NCI-H1417 (cell line): ENCODE measurements around the gene FUT3.
A peak's percentile ranks its signal among the peaks of the same experiment; 100 is the strongest.

Experiments used
- DNase-seq, 3 experiments: peaks; one replicate each; lab custom pipeline; 2025; lab: John Stamatoyannopoulos, UW

The FUT3 gene

GRCh38 chr19:5801796-5802619 is 49.2 kb downstream of the FUT3 start:
- DNase-seq = peak in 2 of 3 experiments; percentile 59 to 86

DNA sequence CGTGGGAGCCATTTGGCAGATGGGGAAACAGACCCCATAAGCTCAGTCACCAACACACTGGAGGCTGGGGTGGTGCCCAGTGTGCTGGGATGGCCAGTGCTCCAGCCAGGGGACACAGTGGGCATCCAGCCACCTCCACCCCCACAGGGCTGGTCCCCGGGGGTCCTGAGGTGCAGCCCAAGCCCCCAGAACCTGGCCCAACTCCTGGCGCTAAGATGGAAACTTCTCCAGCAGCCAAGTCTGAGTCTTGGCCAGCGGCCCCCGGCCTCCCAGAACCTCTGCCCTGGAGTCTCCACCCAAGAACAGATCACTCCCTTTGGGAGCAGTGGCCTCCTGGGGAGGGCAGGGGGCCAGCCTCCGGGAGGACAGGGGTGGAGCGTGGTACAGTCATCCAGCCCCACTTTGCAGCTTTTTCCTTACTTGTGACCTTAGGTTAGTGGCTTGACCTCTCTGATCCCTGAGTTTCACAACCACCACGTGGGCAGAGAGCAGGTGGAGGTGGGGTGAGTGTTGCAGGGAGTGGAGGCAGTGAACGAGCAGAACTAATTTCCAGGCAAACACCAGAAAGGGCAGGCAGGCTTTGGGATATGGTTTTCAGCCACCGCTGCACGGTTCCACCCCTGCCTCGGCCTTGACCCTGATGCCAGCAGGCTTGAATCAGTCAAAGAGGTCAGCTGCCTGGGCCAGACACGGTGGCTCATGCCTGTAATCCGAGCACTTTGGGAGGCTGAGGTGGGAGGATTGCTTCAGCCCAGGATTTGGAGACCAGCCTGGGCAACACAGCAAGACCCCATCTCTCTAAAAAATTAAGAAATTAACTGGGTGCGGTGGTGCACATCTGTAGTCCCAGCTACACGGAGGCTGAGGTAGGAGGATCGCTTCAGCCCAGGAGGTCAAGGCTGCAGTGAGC is 50.6 kb downstream of the FUT3 start:
- DNase-seq = no peak

- no peak for DNase-seq
These were observed 51.7 kb downstream of the FUT3 start for GRCh38 chr19:5799247-5800241.

DNA sequence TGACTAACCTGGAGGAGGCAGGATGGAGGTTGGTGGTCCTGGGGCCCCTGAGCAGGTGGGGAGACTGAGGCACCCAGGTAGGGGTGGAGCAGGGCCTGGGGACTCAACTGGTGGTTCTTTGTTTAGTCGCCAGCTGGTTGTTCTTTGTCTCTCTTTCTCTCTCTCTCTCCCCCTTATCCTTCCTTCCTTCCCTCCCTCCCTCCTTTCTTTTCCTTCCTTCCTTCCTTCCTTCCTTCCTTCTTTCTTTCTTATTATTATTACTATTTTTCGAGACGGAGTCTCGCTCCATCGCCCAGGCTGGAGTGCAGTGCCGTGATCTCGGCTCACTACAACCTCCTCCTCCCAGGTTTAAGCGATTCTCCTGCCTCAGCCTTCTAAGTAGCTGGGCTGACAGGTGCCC is 53.0 kb downstream of the FUT3 start:
- no peak for DNase-seq

DNA sequence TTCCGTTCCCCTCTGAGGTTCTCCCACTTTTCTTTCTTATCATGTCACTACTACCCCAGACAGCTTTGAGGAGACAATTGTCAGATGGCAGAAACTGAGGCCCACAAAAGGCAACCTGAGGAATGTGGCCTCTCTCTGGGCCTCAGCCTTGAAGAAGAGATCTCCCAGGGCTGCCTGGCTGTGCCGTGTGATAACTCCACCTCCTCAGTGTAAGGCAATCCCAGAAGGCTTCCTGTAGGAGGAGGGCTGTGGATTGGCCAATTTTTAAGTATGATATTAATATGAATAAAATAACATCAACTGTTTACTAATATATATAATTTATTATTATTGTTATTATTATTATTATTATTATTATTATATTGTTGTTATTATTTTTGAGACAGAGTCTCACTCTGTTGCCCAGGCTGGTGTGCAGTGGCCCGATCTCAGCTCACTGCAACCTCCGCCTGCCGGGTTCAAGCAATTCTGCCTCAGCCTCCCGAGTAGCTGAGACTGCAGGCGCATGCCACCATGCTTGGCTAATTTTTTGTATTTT is 55.8 kb downstream of the FUT3 start:
- no peak for DNase-seq

DNA sequence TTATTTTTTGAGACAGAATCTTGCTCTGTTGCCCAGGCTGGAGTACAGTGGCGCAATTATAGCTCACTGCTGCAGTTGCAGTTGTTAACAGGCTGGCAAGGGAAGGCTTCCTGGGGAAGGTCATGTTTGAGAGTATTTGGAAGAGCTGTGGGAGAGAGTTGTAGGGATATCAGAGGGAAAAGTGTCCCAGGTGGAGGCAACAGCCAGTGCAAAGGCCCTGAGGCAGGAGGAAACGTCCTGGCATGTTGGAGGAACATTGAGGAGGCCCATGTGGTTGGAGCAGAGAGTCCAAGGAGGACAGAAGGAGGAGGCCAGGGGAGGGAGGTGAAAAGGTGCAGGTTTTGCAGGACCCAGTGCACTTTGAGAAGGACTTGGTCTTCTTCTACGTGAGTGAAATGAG is 58.1 kb downstream of the FUT3 start:
- no peak for DNase-seq
